HG03469 (cell line): ENCODE data around the gene OSBPL5.

Experiments used
- ATAC-seq: cut with Tn5 transposase; IDR thresholded peaks from one replicate; pipeline ENCODE4 v1.9.1; 2021; ENCODE audit warnings: mild to moderate bottlenecking, moderate library complexity, moderate number of reproducible peaks; ENCODE audit not compliant: unreplicated experiment

OSBPL5 gene

DNA sequence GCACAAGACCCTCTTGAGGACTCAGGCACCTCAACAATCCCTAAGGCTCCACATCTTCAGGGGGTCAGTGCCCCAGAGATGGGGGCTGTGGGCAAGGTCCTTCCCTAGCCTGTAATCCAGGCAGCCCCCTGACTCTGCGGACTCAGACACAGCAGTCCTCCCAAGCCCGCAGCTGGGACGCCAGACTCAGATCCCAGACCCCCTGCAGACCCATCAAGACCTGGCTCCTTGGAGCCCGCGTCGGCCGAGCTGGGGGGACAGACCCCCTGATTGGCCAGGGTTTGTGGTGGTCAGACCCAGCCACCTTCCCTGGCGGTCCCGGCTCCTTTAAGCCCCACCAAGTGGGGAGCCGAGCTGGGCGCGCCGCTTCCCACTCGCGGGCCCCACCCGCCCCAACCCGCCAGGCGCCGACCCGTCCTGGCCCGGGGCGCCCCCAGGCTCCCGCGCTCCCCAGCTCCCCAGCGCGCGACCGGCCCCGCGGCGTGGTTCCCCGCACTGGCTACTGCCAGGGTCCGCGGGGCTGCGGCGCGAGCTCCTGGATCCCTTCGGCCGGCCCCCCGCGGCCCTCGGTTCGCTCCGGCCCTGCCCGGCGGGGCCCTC lies 458 bp downstream of the OSBPL5 start:
- no peak for ATAC-seq

DNA sequence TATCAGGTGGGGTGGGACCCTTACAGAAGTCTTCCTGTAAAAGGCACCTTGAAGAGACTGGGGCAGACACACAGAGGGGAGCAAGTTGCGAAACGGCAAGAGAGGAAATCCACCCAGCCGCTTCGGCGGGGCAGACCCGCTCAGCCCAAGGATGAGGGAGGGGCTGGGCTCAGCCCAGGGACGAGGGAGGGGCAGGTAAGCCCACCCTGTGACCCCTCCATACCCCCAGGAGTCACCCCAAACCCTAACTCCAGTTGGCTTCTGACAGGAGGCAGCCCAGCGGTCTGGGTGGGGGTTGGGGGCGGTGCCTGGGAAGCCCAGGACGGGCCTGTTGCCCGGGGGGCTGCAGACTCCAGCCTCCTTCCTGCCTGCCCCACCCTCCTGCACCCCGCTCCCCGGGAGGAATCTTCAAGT lies 965 bp downstream of the OSBPL5 start:
- ATAC-seq: no peak

GRCh38 chr11:3163241-3163981 lies 1.7 kb downstream of the OSBPL5 start:
- no peak for ATAC-seq

DNA sequence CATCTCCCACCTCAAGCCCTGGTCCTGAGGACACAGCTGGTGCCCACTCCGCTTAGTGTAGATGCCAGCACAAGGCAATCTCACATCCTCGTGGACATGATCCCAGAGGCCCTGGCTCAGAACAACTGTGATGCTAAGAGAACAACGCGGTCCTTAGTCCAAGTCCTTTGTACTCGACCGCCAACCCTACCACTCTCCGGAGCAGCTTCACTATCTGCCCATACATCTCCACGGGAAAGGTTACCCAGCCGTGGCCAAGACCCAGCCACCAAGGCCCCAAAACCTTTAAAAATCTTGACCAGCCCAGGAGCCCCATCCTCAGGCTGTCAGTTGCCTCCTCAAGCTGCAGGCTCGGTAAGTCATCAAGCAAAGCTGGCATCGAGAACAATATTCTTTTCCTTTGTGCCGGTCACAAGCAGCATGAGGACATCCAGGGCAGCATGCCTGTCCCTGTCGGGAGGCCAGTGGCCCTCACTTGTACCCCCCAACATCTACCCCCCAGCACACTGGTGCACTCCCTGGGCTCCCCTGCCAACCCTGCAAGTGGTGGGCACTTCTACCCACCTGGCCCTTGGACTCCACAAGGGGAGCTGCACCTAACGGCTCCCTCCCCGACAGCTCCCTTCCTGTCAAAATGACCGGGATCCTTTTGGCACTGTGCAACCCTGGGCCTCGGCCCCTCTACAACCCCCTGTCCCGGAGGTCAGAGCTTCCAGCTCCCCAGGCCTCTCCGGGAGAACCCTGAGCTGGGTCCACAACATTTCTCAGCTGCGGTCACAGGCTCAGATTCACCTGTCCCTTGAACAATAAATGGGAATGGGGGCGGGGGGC lies 2.5 kb downstream of the OSBPL5 start:
- ATAC-seq: no peak

GRCh38 chr11:3161720-3162409 lies 3.2 kb downstream of the OSBPL5 start:
- ATAC-seq: no peak

- no peak for ATAC-seq
Measured at GRCh38 chr11:3161309-3161708, 3.8 kb downstream of the OSBPL5 start.

GRCh38 chr11:3160252-3161031 lies 4.7 kb downstream of the OSBPL5 start:
- ATAC-seq: no peak

- no peak for ATAC-seq
Measured at GRCh38 chr11:3159296-3160190, 5.6 kb downstream of the OSBPL5 start.

GRCh38 chr11:3158821-3159220 lies 6.3 kb downstream of the OSBPL5 start:
- no peak for ATAC-seq

DNA sequence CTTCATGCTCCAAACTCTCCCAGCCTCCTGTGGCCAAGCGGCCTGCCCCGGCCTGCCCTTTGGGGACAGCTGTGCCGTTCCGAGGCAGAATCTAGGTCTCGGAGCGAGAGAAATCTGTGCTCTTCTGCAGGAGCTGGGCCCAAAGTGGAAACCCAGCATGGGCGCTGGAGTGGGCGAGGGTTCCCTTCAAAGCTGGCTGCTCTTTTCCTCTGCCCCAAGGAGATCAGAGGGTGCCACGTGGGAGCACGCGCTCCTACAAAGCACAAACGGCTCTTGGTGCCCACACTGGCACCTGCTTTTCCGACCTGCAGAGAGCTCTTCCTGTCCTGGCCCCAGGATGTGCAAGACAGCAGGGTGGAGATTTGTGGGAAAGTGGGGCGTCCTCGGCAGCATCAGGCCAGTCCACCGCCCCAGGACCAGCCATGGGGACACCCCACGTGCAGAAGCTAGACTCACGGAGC lies 6.9 kb downstream of the OSBPL5 start:
- ATAC-seq: no peak

- no peak for ATAC-seq
Measured at GRCh38 chr11:3157381-3158130, 7.6 kb downstream of the OSBPL5 start.

- no peak for ATAC-seq
Measured at GRCh38 chr11:3156661-3157311, 8.3 kb downstream of the OSBPL5 start.

- ATAC-seq: no peak
Measured at GRCh38 chr11:3156282-3156660, 8.8 kb downstream of the OSBPL5 start.

- no peak for ATAC-seq
Measured at GRCh38 chr11:3155691-3156258, 9.3 kb downstream of the OSBPL5 start.

DNA sequence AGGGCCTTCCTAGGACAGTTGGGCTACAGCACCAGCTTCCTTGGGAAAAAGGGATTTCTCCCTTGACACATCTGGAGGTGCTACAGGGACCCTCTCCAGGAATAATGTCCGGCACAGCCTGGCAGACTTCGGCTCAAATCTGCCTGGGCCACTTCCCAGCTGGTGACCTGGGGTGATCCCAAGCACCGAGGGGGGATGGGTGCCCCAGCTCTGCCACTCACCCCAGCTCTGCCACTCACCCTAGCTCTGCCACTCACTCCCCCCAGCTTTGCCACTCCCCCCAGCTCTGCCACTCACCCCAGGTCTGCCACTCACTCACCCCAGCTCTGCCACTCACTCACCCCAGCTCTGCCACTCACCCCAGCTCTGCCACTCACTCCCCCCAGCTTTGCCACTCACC lies 9.9 kb downstream of the OSBPL5 start:
- no peak for ATAC-seq

GRCh38 chr11:3154001-3154599 lies 11.0 kb downstream of the OSBPL5 start:
- no peak for ATAC-seq

DNA sequence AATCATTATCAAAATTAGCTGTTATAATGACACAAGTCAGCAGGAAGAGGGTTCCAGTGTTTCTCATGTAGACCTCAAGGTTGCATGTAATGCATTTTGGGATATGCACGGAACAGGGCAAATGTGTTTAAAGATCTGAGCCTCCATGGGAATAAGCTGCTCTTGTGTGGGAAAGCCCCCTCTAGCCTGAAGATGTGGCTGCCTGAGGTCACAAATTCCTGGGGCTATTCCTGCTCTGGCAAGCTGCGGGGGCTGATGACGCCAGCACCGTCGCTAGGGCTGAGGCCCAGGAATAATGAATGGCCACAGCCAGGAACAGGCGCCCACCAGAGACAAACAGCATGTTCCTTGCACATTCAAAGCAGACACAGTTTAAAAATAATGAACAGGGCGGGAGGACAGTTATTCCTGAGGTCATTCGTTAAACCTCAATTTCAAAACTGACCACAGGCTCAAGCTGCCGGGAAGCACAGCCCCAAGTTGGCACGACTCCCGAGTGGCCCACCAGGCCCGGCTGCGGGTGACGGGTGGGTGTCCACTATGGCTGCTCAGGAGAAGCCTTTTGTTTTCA lies 11.7 kb downstream of the OSBPL5 start:
- no peak for ATAC-seq
